Temporal lobe (tissue), 2 donors: ENCODE data around the gene SLC7A4. TPM values are rescaled to one million over a fixed set of nuclear protein-coding genes. Genes with fewer than 3 reads are reported as not detected.

ENCODE experiments used
- small RNA-seq: library from RNA; depleted of rRNA; stranded (forward); fragments of <200 nt; gene quantifications from one replicate; pipeline ENCODE3, GENCODE V24; 2014; ENCODE audit warnings: low replicate concordance
- total RNA-seq: library from RNA; depleted of rRNA; stranded (reverse); fragments of >200 nt; gene quantifications from one replicate; pipeline ENCODE4 v1.2.3, GENCODE V29; 2014

The SLC7A4 gene
- total RNA-seq, 1 donor from 2014 or later = 1.5 TPM

Small RNA genes within 50 kb of the gene (small RNA-seq; reads per million reads assigned to genes)
- not detected for gene MIR649

Other genes with a start within 250 kb of the SLC7A4 start
- 67.1 TPM for gene PI4KA, start 173.8 kb downstream of the SLC7A4 start, total RNA-seq
- gene SNAP29, start 173.6 kb downstream of the SLC7A4 start, total RNA-seq = 7.1 TPM
- gene CRKL, start 115.2 kb downstream of the SLC7A4 start, total RNA-seq = 44.5 TPM
- 2.5 TPM for gene AIFM3, start 65.3 kb downstream of the SLC7A4 start, total RNA-seq
- gene LZTR1, start 50.3 kb downstream of the SLC7A4 start, total RNA-seq = 42.0 TPM
- 17.5 TPM for gene THAP7, start 30.4 kb downstream of the SLC7A4 start, total RNA-seq
- 0.49 TPM for gene P2RX6, start 17.4 kb downstream of the SLC7A4 start, total RNA-seq
- gene LRRC74B, start 13.4 kb upstream of the SLC7A4 start, total RNA-seq = not detected